SJCRH30 (cell line): ENCODE measurements around the gene GRB2. TPM values are rescaled to one million over a fixed set of nuclear protein-coding genes. Genes with fewer than 3 reads are reported as not detected.
"Not testable (repeated sequence)": the region's sequence is repeated elsewhere in the genome, so short reads cannot be mapped to it uniquely, and the experiment has no call there.

Source experiments
- DNase-seq, 2 experiments: peaks; one replicate each; pipeline ENCODE4 v3.0.0-alpha.2; 2015 to 2020
- H3K27ac ChIP-seq: fragments of 250-450 bp; sonication (Bioruptor Pico); 2 replicates; pipeline ENCODE4 v1.5.1; 2020; ENCODE audit warnings: mild to moderate bottlenecking, moderate library complexity
- H3K27me3 ChIP-seq: fragments of 250-450 bp; sonication (Bioruptor Pico); 2 replicates; pipeline ENCODE4 v1.5.1; 2020; ENCODE audit warnings: mild to moderate bottlenecking, moderate library complexity
- H3K36me3 ChIP-seq: fragments of 250-450 bp; sonication (Bioruptor Pico); 2 replicates; pipeline ENCODE4 v1.5.1; 2020; ENCODE audit warnings: mild to moderate bottlenecking, moderate library complexity
- H3K4me1 ChIP-seq: fragments of 250-450 bp; sonication (Bioruptor Pico); 2 replicates; pipeline ENCODE4 v1.5.1; 2020; ENCODE audit warnings: mild to moderate bottlenecking, moderate library complexity
- H3K4me3 ChIP-seq: fragments of 250-450 bp; sonication (Bioruptor Pico); 2 replicates; pipeline ENCODE4 v1.5.1; 2020; ENCODE audit warnings: mild to moderate bottlenecking, moderate library complexity
- H3K9me3 ChIP-seq: fragments of 250-450 bp; sonication (Bioruptor Pico); replicated peaks from 2 replicates; pipeline ENCODE4 v1.5.1; 2020; ENCODE audit warnings: mild to moderate bottlenecking, moderate library complexity
- total RNA-seq: library from RNA; depleted of rRNA; stranded (reverse); fragments of >200 nt; shearing (Covaris generic); gene quantifications from 2 replicates; pipeline ENCODE4 v1.2.3, GENCODE V29; 2014; rRNA removed

Gene GRB2
- 91.8 and 92.9 TPM in 2 replicates for total RNA-seq

- no peaks in the 10 kb centered on the region for H3K27me3 ChIP-seq
- H3K4me3 ChIP-seq = peak within 1 kb of the TSS; percentile 97
- H3K9me3 ChIP-seq = no peaks in the 10 kb centered on the region
- H3K36me3 ChIP-seq = peaks cover 2% of the 10 kb centered on the region; the same call in 1 of the 2 replicates
- H3K4me1 ChIP-seq = peaks cover 10% of the 10 kb centered on the region; the same call in 1 of the 2 replicates
- peak; percentile 99 for DNase-seq
- peak within 1 kb of the TSS; percentile 56 for H3K27ac ChIP-seq
Observed at GRCh38 chr17:75405365-75406221, at the start of gene GRB2. Gene GRB2 (minus strand): TSS chr17:75405678. CDS start chr17:75393628, 12,050 bp downstream.

- H3K36me3 ChIP-seq, DNase-seq, H3K4me3 ChIP-seq, H3K9me3 ChIP-seq, H3K27ac ChIP-seq, H3K4me1 ChIP-seq, H3K27me3 ChIP-seq: not testable (repeated sequence)
Observed at GRCh38 chr17:75454672-75455071, 49.2 kb upstream of the GRB2 start.

GRCh38 chr17:75454193-75454592 lies 48.7 kb upstream of the GRB2 start:
- no peak for DNase-seq
- Histone ChIP-seq H3K27ac (no peak overlapping the region), H3K9me3 (no peaks in the 10 kb centered on the region), H3K4me1 (no peaks in the 10 kb centered on the region), H3K27me3 (no peaks in the 10 kb centered on the region), H3K4me3 (no peak overlapping the region), H3K36me3 (no peaks in the 10 kb centered on the region)

GRCh38 chr17:75450270-75450669 lies 44.8 kb upstream of the GRB2 start:
- Histone ChIP-seq H3K36me3 (no peaks in the 10 kb centered on the region), H3K27ac (no peak overlapping the region), H3K27me3 (no peaks in the 10 kb centered on the region), H3K4me1 (no peaks in the 10 kb centered on the region), H3K9me3 (no peaks in the 10 kb centered on the region), H3K4me3 (no peak overlapping the region)
- no peak for DNase-seq

GRCh38 chr17:75447951-75448856 lies 42.7 kb upstream of the GRB2 start:
- Histone ChIP-seq H3K27ac (no peak overlapping the region), H3K4me3 (no peak overlapping the region), H3K36me3 (no peaks in the 10 kb centered on the region), H3K9me3 (no peaks in the 10 kb centered on the region), H3K4me1 (peaks cover 6% of the 10 kb centered on the region; the same call in 1 of the 2 replicates), H3K27me3 (no peaks in the 10 kb centered on the region)
- DNase-seq = no peak

- not testable (repeated sequence) for H3K27me3 ChIP-seq, H3K27ac ChIP-seq
- H3K4me1 ChIP-seq = peaks cover 15% of the 10 kb centered on the region; the same call in 1 of the 2 replicates
Observed at GRCh38 chr17:75445896-75446295, 40.4 kb upstream of the GRB2 start.

GRCh38 chr17:75445296-75445695 lies 39.8 kb upstream of the GRB2 start:
- Histone ChIP-seq H3K9me3 (no peaks in the 10 kb centered on the region), H3K27ac (no peak overlapping the region), H3K4me1 (peaks cover 15% of the 10 kb centered on the region; the same call in 1 of the 2 replicates), H3K27me3 (no peaks in the 10 kb centered on the region), H3K36me3 (no peaks in the 10 kb centered on the region), H3K4me3 (no peak overlapping the region)
- DNase-seq = no peak

More at GRCh38 chr17:75445896-75446295, 40.4 kb upstream of the GRB2 start:
- not testable (repeated sequence) for DNase-seq, H3K9me3 ChIP-seq, H3K36me3 ChIP-seq, H3K4me3 ChIP-seq

- H3K4me1 ChIP-seq = peaks cover 15% of the 10 kb centered on the region; the same call in 1 of the 2 replicates
- DNase-seq = no peak
- H3K27ac ChIP-seq = no peak overlapping the region
Observed at GRCh38 chr17:75442168-75443103, 37.0 kb upstream of the GRB2 start.

GRCh38 chr17:75440738-75441448 lies 35.4 kb upstream of the GRB2 start:
- no peaks in the 10 kb centered on the region for H3K9me3 ChIP-seq
- H3K4me3 ChIP-seq = no peak overlapping the region
- H3K27ac ChIP-seq = no peak overlapping the region
- no peaks in the 10 kb centered on the region for H3K36me3 ChIP-seq
- H3K4me1 ChIP-seq = peaks cover 15% of the 10 kb centered on the region; the same call in 1 of the 2 replicates
- no peak for DNase-seq
- no peaks in the 10 kb centered on the region for H3K27me3 ChIP-seq

More at GRCh38 chr17:75442168-75443103, 37.0 kb upstream of the GRB2 start:
- Histone ChIP-seq H3K27me3 (no peaks in the 10 kb centered on the region), H3K9me3 (no peaks in the 10 kb centered on the region), H3K4me3 (no peak overlapping the region), H3K36me3 (no peaks in the 10 kb centered on the region)

- Histone ChIP-seq H3K4me3 (no peak overlapping the region), H3K36me3 (no peaks in the 10 kb centered on the region), H3K27ac (no peak overlapping the region), H3K27me3 (no peaks in the 10 kb centered on the region), H3K9me3 (no peaks in the 10 kb centered on the region), H3K4me1 (peaks cover 13% of the 10 kb centered on the region; the same call in 1 of the 2 replicates)
- no peak for DNase-seq
Observed at GRCh38 chr17:75439287-75439686, 33.8 kb upstream of the GRB2 start.

- not testable (repeated sequence) for H3K36me3 ChIP-seq, DNase-seq, H3K27ac ChIP-seq, H3K4me3 ChIP-seq, H3K9me3 ChIP-seq, H3K27me3 ChIP-seq
- peaks cover 15% of the 10 kb centered on the region for H3K4me1 ChIP-seq
Observed at GRCh38 chr17:75437404-75437803, 31.9 kb upstream of the GRB2 start.

GRCh38 chr17:75434433-75434832 lies 29.0 kb upstream of the GRB2 start:
- DNase-seq, H3K9me3 ChIP-seq, H3K4me3 ChIP-seq, H3K27ac ChIP-seq, H3K27me3 ChIP-seq, H3K36me3 ChIP-seq: not testable (repeated sequence)
- H3K4me1 ChIP-seq = peaks cover 23% of the 10 kb centered on the region

GRCh38 chr17:75433218-75433783 lies 27.8 kb upstream of the GRB2 start:
- Histone ChIP-seq H3K4me3 (no peak overlapping the region), H3K4me1 (peaks cover 26% of the 10 kb centered on the region), H3K27ac (no peak overlapping the region), H3K27me3 (no peaks in the 10 kb centered on the region), H3K36me3 (no peaks in the 10 kb centered on the region), H3K9me3 (no peaks in the 10 kb centered on the region)
- peak in 1 of 2 experiments; percentile 40 for DNase-seq
